IPS-18c (cell line): Measurements from ENCODE around the gene OR2A5.

Experiments used
- H3K4me3 ChIP-seq: 2 replicates; pipeline ENCODE4 v1.7.0; 2013; ENCODE audit warnings: low read depth, mild to moderate bottlenecking, low read length, moderate library complexity; ENCODE audit not compliant: insufficient read depth
- H3K9me3 ChIP-seq: one replicate; pipeline ENCODE4 v1.6.1; 2013; ENCODE audit warnings: mild to moderate bottlenecking, low read length, moderate library complexity; ENCODE audit not compliant: control insufficient read depth, insufficient read depth

OR2A5 gene

DNA sequence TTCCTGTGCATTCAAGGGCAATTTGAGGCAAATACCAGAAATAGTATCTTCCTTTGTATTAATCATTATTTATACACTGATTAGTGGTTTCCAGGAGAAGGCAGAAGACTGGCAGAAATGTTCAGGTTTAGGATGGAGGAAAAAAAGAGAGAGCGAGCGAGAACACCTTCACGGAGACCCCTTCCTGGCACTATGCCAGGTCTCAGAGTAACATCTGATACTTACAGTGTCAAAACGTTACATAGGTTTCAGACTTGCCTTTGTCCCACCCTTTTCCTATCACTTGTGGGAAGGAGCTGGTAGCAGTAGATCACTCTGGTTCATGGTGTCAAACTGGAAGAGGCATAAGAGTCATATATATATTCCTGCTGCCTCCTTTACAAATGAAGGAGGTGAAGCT lies 38.0 kb downstream of the OR2A5 start:
- Histone ChIP-seq H3K4me3 (no peak overlapping the region), H3K9me3 (no peaks in the 10 kb centered on the region)

DNA sequence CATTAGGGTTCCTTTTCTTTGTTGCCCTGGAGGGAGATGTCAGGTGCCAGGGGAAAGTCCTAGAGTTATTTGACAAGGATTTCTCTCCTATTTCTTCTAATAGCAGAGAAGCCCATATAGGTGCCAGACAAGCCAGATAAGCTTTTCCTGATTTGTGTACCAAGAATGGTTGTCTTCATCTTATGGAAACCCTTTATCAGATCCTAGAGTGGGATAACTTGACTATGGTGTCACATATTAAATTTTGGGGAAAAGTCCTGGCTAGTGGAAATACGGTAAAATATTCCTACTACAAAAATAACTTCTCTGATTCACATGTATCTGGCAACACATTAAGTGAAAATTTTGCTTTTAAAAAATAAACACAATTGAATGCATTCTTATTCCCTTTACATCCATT lies 38.5 kb downstream of the OR2A5 start:
- H3K9me3 ChIP-seq: no peaks in the 10 kb centered on the region
- H3K4me3 ChIP-seq: no peak overlapping the region

DNA sequence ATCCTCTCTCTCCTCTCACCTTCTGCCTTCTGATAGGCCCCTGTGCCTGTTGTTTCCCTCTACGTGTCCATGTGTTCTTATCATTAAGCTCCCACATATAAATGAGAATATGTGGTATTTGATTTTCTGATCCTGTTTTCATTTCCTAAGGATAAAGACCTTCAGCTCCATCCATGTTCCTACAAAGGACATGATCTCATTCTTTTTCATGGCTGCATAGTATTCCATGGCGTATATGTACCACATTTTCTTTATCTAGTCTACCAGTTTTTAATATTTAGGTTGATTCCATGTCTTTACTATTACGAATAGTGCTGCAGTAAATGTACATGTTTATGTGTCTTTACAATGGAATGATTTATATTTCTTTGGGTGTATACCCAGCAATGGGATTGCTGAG lies 41.9 kb downstream of the OR2A5 start:
- H3K4me3 ChIP-seq: no peak overlapping the region
- no peaks in the 10 kb centered on the region for H3K9me3 ChIP-seq

DNA sequence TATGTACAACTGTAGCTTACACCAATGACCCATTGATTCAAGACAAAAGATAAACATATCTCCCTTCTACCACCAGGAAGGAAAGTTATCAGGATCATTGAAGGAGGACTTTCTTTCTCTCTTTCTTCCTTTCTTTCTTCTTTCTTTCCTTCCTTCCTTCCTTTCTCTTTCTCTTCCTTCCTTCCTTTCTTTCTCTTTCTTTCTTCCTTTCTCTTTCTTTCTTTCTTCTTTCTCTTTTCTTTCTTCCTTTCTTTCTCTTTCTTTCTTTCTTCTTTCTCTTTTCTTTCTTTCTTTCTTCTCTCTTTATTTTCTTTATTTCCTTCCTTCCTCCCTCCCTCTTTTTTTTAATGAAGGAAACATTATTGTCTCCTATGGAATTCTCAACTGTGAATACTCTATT lies 50.0 kb downstream of the OR2A5 start:
- no peaks in the 10 kb centered on the region for H3K9me3 ChIP-seq
- no peak overlapping the region for H3K4me3 ChIP-seq

DNA sequence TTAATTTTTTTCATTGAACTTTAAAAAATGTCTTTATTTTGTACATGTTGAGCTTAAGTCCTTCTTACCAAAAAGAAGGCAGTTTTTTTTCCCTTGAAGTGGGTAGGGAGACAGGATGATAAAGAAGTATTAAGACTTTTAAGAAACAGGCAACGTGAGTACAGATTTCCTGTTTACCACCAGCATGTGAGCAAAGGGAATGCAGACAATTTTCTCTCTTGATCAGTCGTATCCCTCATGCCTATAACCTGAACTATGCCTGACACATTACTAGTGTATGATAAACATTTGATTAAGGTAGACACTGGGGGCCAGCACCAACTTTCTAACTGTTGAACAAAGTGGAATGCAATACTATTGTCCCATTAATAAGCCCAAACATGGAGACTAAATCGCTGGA lies 51.9 kb downstream of the OR2A5 start:
- no peaks in the 10 kb centered on the region for H3K9me3 ChIP-seq
- no peak overlapping the region for H3K4me3 ChIP-seq

DNA sequence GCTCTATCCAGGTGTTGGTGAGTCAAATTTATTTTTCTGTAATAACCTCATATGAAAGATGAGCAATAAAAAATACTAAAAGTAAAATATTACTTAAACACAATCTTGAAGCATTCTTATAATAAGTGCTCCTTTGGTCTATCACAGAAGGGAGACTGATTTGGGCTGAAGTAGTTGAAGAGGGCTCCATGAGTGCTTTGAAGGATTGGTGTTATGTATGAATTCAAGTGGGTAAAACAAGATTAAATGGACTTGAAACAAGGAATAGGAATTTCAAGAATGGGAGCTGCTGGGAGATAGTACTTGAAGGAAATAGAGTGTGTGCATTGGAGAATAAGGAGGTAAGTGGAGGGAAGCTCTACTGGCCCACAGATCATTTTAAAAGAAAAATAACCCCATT lies 53.3 kb downstream of the OR2A5 start:
- Histone ChIP-seq H3K9me3 (no peaks in the 10 kb centered on the region), H3K4me3 (no peak overlapping the region)

DNA sequence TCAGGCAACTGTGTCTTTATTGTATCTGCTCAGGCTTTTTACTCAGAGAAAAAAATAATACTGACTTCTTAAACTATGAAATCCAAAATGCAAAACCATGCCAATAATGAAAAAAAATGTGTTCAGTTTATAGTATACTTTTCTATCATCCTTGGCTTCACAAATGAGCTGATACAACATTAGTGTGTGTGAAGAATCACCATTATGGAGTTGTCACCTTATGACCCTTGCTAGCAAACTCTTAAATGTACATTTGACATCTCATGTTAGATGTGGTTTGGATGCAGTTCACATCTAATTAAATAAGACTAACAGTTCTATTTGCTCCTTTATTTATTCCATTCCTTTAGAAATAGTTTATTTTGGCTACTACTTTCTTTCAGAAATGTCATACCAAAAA lies 56.5 kb downstream of the OR2A5 start:
- Histone ChIP-seq H3K4me3 (no peak overlapping the region), H3K9me3 (no peaks in the 10 kb centered on the region)
